ENCODE data around the gene TAOK1.

TAOK1 gene

GRCh38 chr17:29389982-29390850, at the start of gene TAOK1:
Gene TAOK1 (plus strand): TSS chr17:29390363. CDS start chr17:29451549, 61,186 bp downstream.
- CTCF ChIA-PET, result interaction anchor here (0.6 to 1.0 kb wide), 3 partner anchors 16 to 118 kb away, joined by 3 read pairs; no protein-coding TSS in a partner anchor
- Histone ChIP-seq H3K36me3 (ENCODE audit: control insufficient read depth in 2 of 2, insufficient read depth in 1 of 2, low read length in 2 of 2) (peaks cover under 1 to 3% of the 10 kb centered on the region in 2 experiments; a peak in 2 of 3 replicates), H3K4me3 (ENCODE audit: low read depth, low read length) (peak within 1 kb of the TSS; percentile 60), H3K9me3 (ENCODE audit: control insufficient read depth, insufficient read depth, low read depth, low read length) (no peaks in the 10 kb centered on the region), H3K27ac (ENCODE audit: extremely low read depth, low read depth, low read length) (peak within 1 kb of the TSS; percentile 99), H3K4me1 (ENCODE audit: control insufficient read depth, insufficient read depth, low read length) (peaks cover 12% of the 10 kb centered on the region; the same call in 1 of the 2 replicates)
- POLR2A ChIA-PET, result interaction anchor here (0.6 to 2.6 kb wide), 16 partner anchors 8 to 202 kb away, joined by 3 to 15 read pairs (median 6); partner anchors contain the start of genes ANKRD13B and NUFIP2
- TF ChIP-seq, protein P1, sequence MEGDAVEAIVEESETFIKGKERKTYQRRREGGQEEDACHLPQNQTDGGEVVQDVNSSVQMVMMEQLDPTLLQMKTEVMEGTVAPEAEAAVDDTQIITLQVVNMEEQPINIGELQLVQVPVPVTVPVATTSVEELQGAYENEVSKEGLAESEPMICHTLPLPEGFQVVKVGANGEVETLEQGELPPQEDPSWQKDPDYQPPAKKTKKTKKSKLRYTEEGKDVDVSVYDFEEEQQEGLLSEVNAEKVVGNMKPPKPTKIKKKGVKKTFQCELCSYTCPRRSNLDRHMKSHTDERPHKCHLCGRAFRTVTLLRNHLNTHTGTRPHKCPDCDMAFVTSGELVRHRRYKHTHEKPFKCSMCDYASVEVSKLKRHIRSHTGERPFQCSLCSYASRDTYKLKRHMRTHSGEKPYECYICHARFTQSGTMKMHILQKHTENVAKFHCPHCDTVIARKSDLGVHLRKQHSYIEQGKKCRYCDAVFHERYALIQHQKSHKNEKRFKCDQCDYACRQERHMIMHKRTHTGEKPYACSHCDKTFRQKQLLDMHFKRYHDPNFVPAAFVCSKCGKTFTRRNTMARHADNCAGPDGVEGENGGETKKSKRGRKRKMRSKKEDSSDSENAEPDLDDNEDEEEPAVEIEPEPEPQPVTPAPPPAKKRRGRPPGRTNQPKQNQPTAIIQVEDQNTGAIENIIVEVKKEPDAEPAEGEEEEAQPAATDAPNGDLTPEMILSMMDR (tag by site-specific recombination; IDR thresholded peaks at IDR 0.05), result no peak; the same call in 1 of the 2 replicates
- TF ChIP-seq MEIS1 (CRISPR knock-in tag; IDR thresholded peaks at IDR 0.05; ENCODE audit: borderline replicate concordance) (peak; percentile 24; the same call in 1 of the 2 replicates), ZBTB44 (tag by site-specific recombination; IDR thresholded peaks at IDR 0.05) (no peak), PRDM1 (tag by site-specific recombination; IDR thresholded peaks at IDR 0.05) (no peak), SALL2 (tag by site-specific recombination; IDR thresholded peaks at IDR 0.05; ENCODE audit: borderline replicate concordance) (no peak), ZNF626 (tag by site-specific recombination; IDR thresholded peaks at IDR 0.05) (no peak), ZBTB1 (tag by site-specific recombination; IDR thresholded peaks at IDR 0.05) (no peak), ZNF664 (tag by site-specific recombination; IDR thresholded peaks at IDR 0.05) (no peak), ZFHX2 (tag by site-specific recombination; conservative IDR thresholded peaks at IDR 0.05) (peak; percentile 70), ZNF654 (tag by site-specific recombination; IDR thresholded peaks at IDR 0.05; ENCODE audit: low read depth) (no peak), ZNF184 (tag by site-specific recombination; IDR thresholded peaks at IDR 0.05) (no peak), ZNF510 (tag by site-specific recombination; IDR thresholded peaks at IDR 0.05; ENCODE audit: insufficient replicate concordance) (no peak), ZNF791 (tag by site-specific recombination; IDR thresholded peaks at IDR 0.05) (no peak), ZNF280D (tag by site-specific recombination; IDR thresholded peaks at IDR 0.05) (no peak), ZNF585B (tag by site-specific recombination; IDR thresholded peaks at IDR 0.05) (no peak), WT1 (tag by site-specific recombination; IDR thresholded peaks at IDR 0.05) (peak; percentile 82), TRIM28 (IDR thresholded peaks at IDR 0.05; ENCODE audit: borderline replicate concordance, low read length) (no peak), ZNF529 (tag by site-specific recombination; IDR thresholded peaks at IDR 0.05; ENCODE audit: insufficient replicate concordance) (no peak), MYNN (tag by site-specific recombination; IDR thresholded peaks at IDR 0.05; ENCODE audit: borderline replicate concordance) (peak; percentile 46; the same call in 1 of the 2 replicates), ZNF48 (tag by site-specific recombination; IDR thresholded peaks at IDR 0.05) (no peak), ZNF521 (tag by site-specific recombination; IDR thresholded peaks at IDR 0.05) (no peak), ZNF548 (tag by site-specific recombination; IDR thresholded peaks at IDR 0.05) (no peak), ZFP3 (tag by site-specific recombination; IDR thresholded peaks at IDR 0.05; ENCODE audit: low read depth) (no peak)
- TF ChIP-seq, protein P2, sequence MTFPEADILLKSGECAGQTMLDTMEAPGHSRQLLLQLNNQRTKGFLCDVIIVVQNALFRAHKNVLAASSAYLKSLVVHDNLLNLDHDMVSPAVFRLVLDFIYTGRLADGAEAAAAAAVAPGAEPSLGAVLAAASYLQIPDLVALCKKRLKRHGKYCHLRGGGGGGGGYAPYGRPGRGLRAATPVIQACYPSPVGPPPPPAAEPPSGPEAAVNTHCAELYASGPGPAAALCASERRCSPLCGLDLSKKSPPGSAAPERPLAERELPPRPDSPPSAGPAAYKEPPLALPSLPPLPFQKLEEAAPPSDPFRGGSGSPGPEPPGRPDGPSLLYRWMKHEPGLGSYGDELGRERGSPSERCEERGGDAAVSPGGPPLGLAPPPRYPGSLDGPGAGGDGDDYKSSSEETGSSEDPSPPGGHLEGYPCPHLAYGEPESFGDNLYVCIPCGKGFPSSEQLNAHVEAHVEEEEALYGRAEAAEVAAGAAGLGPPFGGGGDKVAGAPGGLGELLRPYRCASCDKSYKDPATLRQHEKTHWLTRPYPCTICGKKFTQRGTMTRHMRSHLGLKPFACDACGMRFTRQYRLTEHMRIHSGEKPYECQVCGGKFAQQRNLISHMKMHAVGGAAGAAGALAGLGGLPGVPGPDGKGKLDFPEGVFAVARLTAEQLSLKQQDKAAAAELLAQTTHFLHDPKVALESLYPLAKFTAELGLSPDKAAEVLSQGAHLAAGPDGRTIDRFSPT (tag by site-specific recombination; IDR thresholded peaks at IDR 0.05), result peak; percentile 93
- TF ChIP-seq, protein P3, sequence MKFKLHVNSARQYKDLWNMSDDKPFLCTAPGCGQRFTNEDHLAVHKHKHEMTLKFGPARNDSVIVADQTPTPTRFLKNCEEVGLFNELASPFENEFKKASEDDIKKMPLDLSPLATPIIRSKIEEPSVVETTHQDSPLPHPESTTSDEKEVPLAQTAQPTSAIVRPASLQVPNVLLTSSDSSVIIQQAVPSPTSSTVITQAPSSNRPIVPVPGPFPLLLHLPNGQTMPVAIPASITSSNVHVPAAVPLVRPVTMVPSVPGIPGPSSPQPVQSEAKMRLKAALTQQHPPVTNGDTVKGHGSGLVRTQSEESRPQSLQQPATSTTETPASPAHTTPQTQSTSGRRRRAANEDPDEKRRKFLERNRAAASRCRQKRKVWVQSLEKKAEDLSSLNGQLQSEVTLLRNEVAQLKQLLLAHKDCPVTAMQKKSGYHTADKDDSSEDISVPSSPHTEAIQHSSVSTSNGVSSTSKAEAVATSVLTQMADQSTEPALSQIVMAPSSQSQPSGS (tag by site-specific recombination; IDR thresholded peaks at IDR 0.05; ENCODE audit: low read depth), result peak; percentile 51

All from HEK293 (cell line).